H1 (cell line): ENCODE data around the gene FGF18. TPM values are rescaled to one million over a fixed set of nuclear protein-coding genes. Genes with fewer than 3 reads are reported as not detected.

Experiments
- BACH1 ChIP-seq: IDR thresholded peaks from 2 replicates; pipeline ENCODE4 v1.6.1; 2012; ENCODE audit warnings: low read length, improper control_type of control experiment
- BRCA1 ChIP-seq: IDR thresholded peaks from 2 replicates; pipeline ENCODE4 v1.6.1; 2012; ENCODE audit warnings: low read depth, low read length, improper control_type of control experiment
- CBX8 ChIP-seq: fragments of 300-800, 300-1000 bp; sonication (generic); IDR thresholded peaks from 2 replicates; pipeline ENCODE4 v1.7.1; 2016; ENCODE audit warnings: low read depth, low read length, borderline replicate concordance
- CHD2 ChIP-seq: IDR thresholded peaks from 2 replicates; pipeline ENCODE4 v1.6.1; 2012; ENCODE audit warnings: low read length, improper control_type of control experiment
- CREB1 ChIP-seq: IDR thresholded peaks from 2 replicates; pipeline ENCODE4 v1.6.1; 2012; ENCODE audit warnings: inconsistent platforms
- EGR1 ChIP-seq: IDR thresholded peaks from 2 replicates; pipeline ENCODE4 v1.6.1; 2011; ENCODE audit warnings: low read depth, low read length, borderline replicate concordance
- EP300 ChIP-seq, 2 experiments: IDR thresholded peaks; 1 replicate in 1 of 2; 2 replicates in 1 of 2; pipeline ENCODE4 v1.6.1; 2011 to 2012; ENCODE audit warnings: low read depth in 2 of 2, low read length in 2 of 2, mild to moderate bottlenecking in 2 of 2, borderline replicate concordance in 1 of 2, inconsistent platforms in 1 of 2, moderate library complexity in 1 of 2
- EZH2 ChIP-seq: fragments of 200-600 bp; sonication (generic); IDR thresholded peaks from 2 replicates; pipeline ENCODE4 v1.7.1; 2012; ENCODE audit warnings: low read depth, mild to moderate bottlenecking, moderate library complexity, low read length, inconsistent platforms; ENCODE audit not compliant: severe bottlenecking
- GTF2F1 ChIP-seq: IDR thresholded peaks from 2 replicates; pipeline ENCODE4 v1.6.1; 2012; ENCODE audit warnings: low read depth, low read length, improper control_type of control experiment, borderline replicate concordance
- HDAC2 ChIP-seq, 2 experiments: fragments of 300-600 bp in 1 of 2; sonication (generic) in 1 of 2; IDR thresholded peaks; 2 replicates each; pipeline ENCODE4 v1.6.1; 2011 to 2012; ENCODE audit warnings: low read depth in 2 of 2, low read length in 2 of 2, mild to moderate bottlenecking in 2 of 2, moderate library complexity in 2 of 2, borderline replicate concordance in 1 of 2, inconsistent platforms in 1 of 2
- JUN ChIP-seq: IDR thresholded peaks from 2 replicates; pipeline ENCODE4 v1.6.1; 2011; ENCODE audit warnings: low read depth, mild to moderate bottlenecking, improper control_type of control experiment, low read length
- KDM4A ChIP-seq: IDR thresholded peaks from one replicate; pipeline ENCODE4 v1.7.1; 2012; ENCODE audit warnings: low read depth, mild to moderate bottlenecking, moderate library complexity, low read length, inconsistent platforms; ENCODE audit not compliant: severe bottlenecking
- MAFK ChIP-seq: IDR thresholded peaks from 2 replicates; pipeline ENCODE4 v1.6.1; 2012; ENCODE audit warnings: low read depth, mild to moderate bottlenecking, improper control_type of control experiment, low read length
- MAX ChIP-seq: IDR thresholded peaks from 2 replicates; pipeline ENCODE4 v1.6.1; 2012; ENCODE audit warnings: inconsistent platforms
- PHF8 ChIP-seq: fragments of 200-600 bp; sonication (generic); conservative IDR thresholded peaks from 2 replicates; pipeline ENCODE4 v1.7.1; 2012; ENCODE audit warnings: low read depth, mild to moderate bottlenecking, inconsistent platforms, low read length, moderate library complexity
- POLR2A ChIP-seq, 2 experiments: IDR thresholded peaks; 1 replicate in 1 of 2; 2 replicates in 1 of 2; pipeline ENCODE4 v1.6.1; 2011; ENCODE audit warnings: low read depth in 2 of 2, low read length in 2 of 2, mild to moderate bottlenecking in 2 of 2; ENCODE audit errors: control extremely low read depth in 1 of 2
- POLR2AphosphoS5 ChIP-seq: IDR thresholded peaks from 2 replicates; pipeline ENCODE4 v1.6.1; 2011; ENCODE audit warnings: low read depth, low read length
- POU5F1 ChIP-seq: IDR thresholded peaks from 2 replicates; pipeline ENCODE4 v1.6.1; 2011; ENCODE audit warnings: low read depth, mild to moderate bottlenecking, low read length, moderate library complexity
- RXRA ChIP-seq: IDR thresholded peaks from 2 replicates; pipeline ENCODE4 v1.6.1; 2011; ENCODE audit warnings: low read depth, mild to moderate bottlenecking, low read length, moderate library complexity; ENCODE audit not compliant: insufficient read depth
- SIRT6 ChIP-seq: IDR thresholded peaks from one replicate; pipeline ENCODE4 v1.7.1; 2012; ENCODE audit warnings: low read length, inconsistent platforms
- SP4 ChIP-seq: IDR thresholded peaks from 2 replicates; pipeline ENCODE4 v1.6.1; 2012; ENCODE audit warnings: low read length, inconsistent platforms
- SRF ChIP-seq: IDR thresholded peaks from 2 replicates; pipeline ENCODE4 v1.6.1; 2011; ENCODE audit warnings: mild to moderate bottlenecking, low read depth, low read length, moderate library complexity
- TBP ChIP-seq: IDR thresholded peaks from 2 replicates; pipeline ENCODE4 v1.6.1; 2011; ENCODE audit warnings: low read depth, low read length, improper control_type of control experiment
- polyA plus RNA-seq, 7 experiments: library from polyadenylated mRNA; depleted of rRNA in 3 of 7; stranded (reverse) in 5 of 7; unstranded in 2 of 7; fragments of >200 nt in 5 of 7; fragments of 200-250 nt in 2 of 7; gene quantifications; 1 replicate in 5 of 7; 2 replicates in 1 of 7; 4 replicates in 1 of 7; pipeline versions ENCODE4 v1.2.1 to v1.2.3, GENCODE V29; 2011 to 2013; ENCODE audit warnings: missing spikeins in 2 of 7, mixed read lengths in 2 of 7
- total RNA-seq: library from RNA; stranded (reverse); fragmentation: NEBNext Ultra II Directional; extraction: Animal tissue kit (Norgen Biotek cat#: 25700); gene quantifications from 2 replicates; pipeline ENCODE4 v1.2.1, GENCODE V29; 2021
- TF ChIP-seq, protein P1 (sequence below): IDR thresholded peaks from 2 replicates; pipeline ENCODE4 v1.6.1; 2012; ENCODE audit warnings: low read length, inconsistent platforms

Gene FGF18
- total and polyA plus RNA-seq, 2 of the 8 experiments (the other 6 are each of a cell fraction or from before 2014, with no cell fraction given) = 0.54 to 1.3 TPM

- TF ChIP-seq PHF8 (no peak), HDAC2 (IDR thresholded peaks at IDR 0.05; ENCODE audit: borderline replicate concordance in 1 of 2, low read depth in 2 of 2, low read length in 2 of 2) (no peak), CHD2 (no peak), BACH1 (peak; percentile 81), CREB1 (no peak), RXRA (no peak), CBX8 (no peak), GTF2F1 (no peak), MAFK (peak; percentile 76; the same call in 1 of the 2 replicates), POU5F1 (no peak), EGR1 (no peak), BRCA1 (no peak), POLR2A (IDR thresholded peaks at IDR 0.05; ENCODE audit: control extremely low read depth in 1 of 2, low read depth in 2 of 2, low read length in 2 of 2) (no peak), TBP (peak; percentile 84), EP300 (IDR thresholded peaks at IDR 0.05; ENCODE audit: borderline replicate concordance in 1 of 2, low read depth in 2 of 2, low read length in 2 of 2) (peak in 1 of 2 experiments; percentile 33; a peak in 1 of 3 replicates), MAX (no peak), EZH2 (no peak), KDM4A (no peak), POLR2AphosphoS5 (no peak), SIRT6 (no peak), JUN (0 out of 2 replicates have a peak, but pooled peaks have one; percentile 38), SP4 (no peak), SRF (no peak)
- TF ChIP-seq, protein P1, sequence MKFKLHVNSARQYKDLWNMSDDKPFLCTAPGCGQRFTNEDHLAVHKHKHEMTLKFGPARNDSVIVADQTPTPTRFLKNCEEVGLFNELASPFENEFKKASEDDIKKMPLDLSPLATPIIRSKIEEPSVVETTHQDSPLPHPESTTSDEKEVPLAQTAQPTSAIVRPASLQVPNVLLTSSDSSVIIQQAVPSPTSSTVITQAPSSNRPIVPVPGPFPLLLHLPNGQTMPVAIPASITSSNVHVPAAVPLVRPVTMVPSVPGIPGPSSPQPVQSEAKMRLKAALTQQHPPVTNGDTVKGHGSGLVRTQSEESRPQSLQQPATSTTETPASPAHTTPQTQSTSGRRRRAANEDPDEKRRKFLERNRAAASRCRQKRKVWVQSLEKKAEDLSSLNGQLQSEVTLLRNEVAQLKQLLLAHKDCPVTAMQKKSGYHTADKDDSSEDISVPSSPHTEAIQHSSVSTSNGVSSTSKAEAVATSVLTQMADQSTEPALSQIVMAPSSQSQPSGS = peak; percentile 34; the same call in 1 of the 2 replicates
Measured at GRCh38 chr5:171494452-171495121, 75.1 kb downstream of the FGF18 start (continued).
